ENCODE results near the gene HOXD10.
A peak's percentile ranks its signal among the peaks of the same experiment; 100 is the strongest.

The HOXD10 gene

GRCh38 chr2:176147210-176147799 is 30.7 kb downstream of the HOXD10 start:
- ATAC-seq: no peak
- no peak for TF ChIP-seq SNAI2 (CRISPR knock-in tag; IDR thresholded peaks at IDR 0.05)
- TF ChIP-seq PPARA (CRISPR knock-in tag; IDR thresholded peaks at IDR 0.05; ENCODE audit: borderline replicate concordance): no peak
- TF ChIP-seq ARNTL (CRISPR knock-in tag; IDR thresholded peaks at IDR 0.05; ENCODE audit: borderline replicate concordance, low read depth): no peak
- TF ChIP-seq ZNF565 (CRISPR knock-in tag; conservative IDR thresholded peaks at IDR 0.05; ENCODE audit: low read depth): no peak
- TF ChIP-seq RARB (CRISPR knock-in tag; IDR thresholded peaks at IDR 0.05): no peak
- no peak for TF ChIP-seq BACH2 (CRISPR knock-in tag; IDR thresholded peaks at IDR 0.05; ENCODE audit: borderline replicate concordance)
- no peak for TF ChIP-seq ZNF70 (CRISPR knock-in tag; IDR thresholded peaks at IDR 0.05)
- no peak for TF ChIP-seq ZNF8 (CRISPR knock-in tag; IDR thresholded peaks at IDR 0.05)
- no peak for TF ChIP-seq OSR1 (CRISPR knock-in tag; IDR thresholded peaks at IDR 0.05)
- TF ChIP-seq CSRNP3 (CRISPR knock-in tag; IDR thresholded peaks at IDR 0.05): no peak
- no peak for TF ChIP-seq ZC3H10 (CRISPR knock-in tag; IDR thresholded peaks at IDR 0.05)
- no peak for TF ChIP-seq TSHZ2 (CRISPR knock-in tag; IDR thresholded peaks at IDR 0.05)
- TF ChIP-seq ZFP30 (CRISPR knock-in tag; IDR thresholded peaks at IDR 0.05): no peak
- TF ChIP-seq ESRRG (CRISPR knock-in tag; IDR thresholded peaks at IDR 0.05): no peak
- no peak for TF ChIP-seq CREB5 (CRISPR knock-in tag; IDR thresholded peaks at IDR 0.05; ENCODE audit: low read depth)
- TF ChIP-seq PATZ1 (CRISPR knock-in tag; IDR thresholded peaks at IDR 0.05; ENCODE audit: borderline replicate concordance): no peak

- no peak for TF ChIP-seq ZC3H10 (CRISPR knock-in tag; IDR thresholded peaks at IDR 0.05)
- TF ChIP-seq ZNF70 (CRISPR knock-in tag; IDR thresholded peaks at IDR 0.05): peak; percentile 48; the same call in 1 of the 2 replicates
- TF ChIP-seq CSRNP3 (CRISPR knock-in tag; IDR thresholded peaks at IDR 0.05): no peak
- no peak for TF ChIP-seq BACH2 (CRISPR knock-in tag; IDR thresholded peaks at IDR 0.05; ENCODE audit: borderline replicate concordance)
- ATAC-seq: no peak
Observed at GRCh38 chr2:176147800-176148496, 31.4 kb downstream of the HOXD10 start.

GRCh38 chr2:176148751-176149421 is 32.3 kb downstream of the HOXD10 start:
- ATAC-seq: no peak
- TF ChIP-seq PATZ1 (CRISPR knock-in tag; IDR thresholded peaks at IDR 0.05; ENCODE audit: borderline replicate concordance) (no peak), CSDC2 (CRISPR knock-in tag; IDR thresholded peaks at IDR 0.05) (no peak), TOX (CRISPR knock-in tag; IDR thresholded peaks at IDR 0.05; ENCODE audit: borderline replicate concordance) (no peak), ZNF8 (CRISPR knock-in tag; IDR thresholded peaks at IDR 0.05) (no peak), ZFP30 (CRISPR knock-in tag; IDR thresholded peaks at IDR 0.05) (no peak), OSR1 (CRISPR knock-in tag; IDR thresholded peaks at IDR 0.05) (no peak), CSRNP3 (CRISPR knock-in tag; IDR thresholded peaks at IDR 0.05) (no peak), GLIS3 (CRISPR knock-in tag; IDR thresholded peaks at IDR 0.05) (no peak), ZNF565 (CRISPR knock-in tag; conservative IDR thresholded peaks at IDR 0.05; ENCODE audit: low read depth) (no peak), PPARA (CRISPR knock-in tag; IDR thresholded peaks at IDR 0.05; ENCODE audit: borderline replicate concordance) (no peak), ESRRG (CRISPR knock-in tag; IDR thresholded peaks at IDR 0.05) (no peak), BACH2 (CRISPR knock-in tag; IDR thresholded peaks at IDR 0.05; ENCODE audit: borderline replicate concordance) (no peak), ZFP3 (CRISPR knock-in tag; IDR thresholded peaks at IDR 0.05) (no peak), RARB (CRISPR knock-in tag; IDR thresholded peaks at IDR 0.05) (no peak), ZNF70 (CRISPR knock-in tag; IDR thresholded peaks at IDR 0.05) (no peak), ARNTL (CRISPR knock-in tag; IDR thresholded peaks at IDR 0.05; ENCODE audit: borderline replicate concordance, low read depth) (no peak)
